ENCODE results near the gene WIZ. TPM values are rescaled to one million over a fixed set of nuclear protein-coding genes. Genes with fewer than 3 reads are reported as not detected.

Gene WIZ
- total and polyA plus RNA-seq, 7 donors = 16.6 to 39.1 (median 22.9) TPM

GRCh38 chr19:15371786-15372380 lies 77.9 kb downstream of the WIZ start:
- 76 to 81% (median 78%) methylated on average over 17 of the region's 17 CpGs for WGBS, 3 donors
- peaks cover 19 to 69% of the 10 kb centered on the region in 2 donors for H3K36me3 ChIP-seq (ENCODE audit: insufficient read depth in 1 of 2, low read depth in 1 of 2)
- intact Hi-C loops (cut with DNase I) = no loop called here
- ATAC-seq (no peak), DNase-seq (peak in 1 of 2 donors; percentile 36)
- no peak overlapping the region for H3K27ac ChIP-seq
- no peak overlapping the region for H3K4me3 ChIP-seq
- TF ChIP-seq CTCF (IDR thresholded peaks at IDR 0.05) = no peak
- H3K27me3 ChIP-seq (ENCODE audit: insufficient read depth in 3 of 3, low read length in 2 of 3) = no peaks in the 10 kb centered on the region
- peaks cover 36% of the 10 kb centered on the region for H3K4me1 ChIP-seq
- no peaks in the 10 kb centered on the region for H3K9me3 ChIP-seq

- intact Hi-C loops (cut with DNase I) = no loop called here
- DNase-seq = peak in 1 of 2 donors; percentile 46
- H3K27ac ChIP-seq = no peak overlapping the region
Observed at GRCh38 chr19:15371119-15371518, 78.6 kb downstream of the WIZ start.

More at GRCh38 chr19:15371119-15371518, 78.6 kb downstream of the WIZ start:
- Histone ChIP-seq H3K4me1 (peaks cover 29% of the 10 kb centered on the region), H3K36me3 (ENCODE audit: insufficient read depth in 1 of 2, low read depth in 1 of 2) (peaks cover 19 to 76% of the 10 kb centered on the region in 2 donors), H3K9me3 (no peaks in the 10 kb centered on the region), H3K4me3 (no peak overlapping the region), H3K27me3 (ENCODE audit: insufficient read depth in 3 of 3, low read length in 2 of 3) (no peaks in the 10 kb centered on the region)
- ATAC-seq = no peak
- no peak for TF ChIP-seq CTCF (IDR thresholded peaks at IDR 0.05)
- 93 to 97% (median 94%) methylated on average over 7 of the region's 7 CpGs for WGBS, 3 donors

Other genes starting within 250 kb of the WIZ start
- gene NOTCH3, start 249.0 kb downstream of the WIZ start, total RNA-seq = 10 to 100 TPM; 29.4 to 80.8 (median 34.0) TPM
- 10 to 100 TPM in 1 of 3 donors, 1 to 10 TPM in 2; 8.2 to 11.6 (median 8.8) TPM for gene NOTCH3, start 249.0 kb downstream of the WIZ start, polyA plus RNA-seq
- under 1 TPM in 2 of 4 donors, not detected in 2; 0.19 to 0.20 TPM for gene EPHX3, start 217.5 kb downstream of the WIZ start, total RNA-seq
- gene EPHX3, start 217.5 kb downstream of the WIZ start, polyA plus RNA-seq = under 1 TPM; 0.05 to 0.20 (median 0.08) TPM
- gene BRD4, start 117.4 kb downstream of the WIZ start, total RNA-seq = 100 to 1,000 TPM in 2 of 4 donors, 10 to 100 TPM in 2; 65.3 to 120 (median 101) TPM
- gene BRD4, start 117.4 kb downstream of the WIZ start, polyA plus RNA-seq = 100 to 1,000 TPM in 1 of 3 donors, 10 to 100 TPM in 2; 42.6 to 107 (median 45.6) TPM
- 10 to 100 TPM; 18.9 to 42.8 (median 27.8) TPM for gene AKAP8, start 70.2 kb downstream of the WIZ start, total RNA-seq
- 10 to 100 TPM; 15.9 to 22.1 (median 18.2) TPM for gene AKAP8, start 70.2 kb downstream of the WIZ start, polyA plus RNA-seq
- gene AKAP8L, start 31.0 kb downstream of the WIZ start, total RNA-seq = 10 to 100 TPM; 37.3 to 66.2 (median 54.3) TPM
- 10 to 100 TPM; 34.6 to 72.9 (median 46.7) TPM for gene AKAP8L, start 31.0 kb downstream of the WIZ start, polyA plus RNA-seq
- gene RASAL3, start 14.6 kb upstream of the WIZ start, total RNA-seq = 1 to 10 TPM in 2 of 4 donors, under 1 TPM in 2; 0.47 to 2.0 (median 1.0) TPM
- under 1 TPM; 0.21 to 0.47 (median 0.34) TPM for gene RASAL3, start 14.6 kb upstream of the WIZ start, polyA plus RNA-seq
- gene PGLYRP2, start 29.5 kb upstream of the WIZ start, total RNA-seq = not detected
- gene PGLYRP2, start 29.5 kb upstream of the WIZ start, polyA plus RNA-seq = not detected
- under 1 TPM in 1 of 4 donors, not detected in 3; 0.29 TPM for gene CYP4F22, start 58.6 kb upstream of the WIZ start, total RNA-seq
- gene CYP4F22, start 58.6 kb upstream of the WIZ start, polyA plus RNA-seq = under 1 TPM; 0.04 to 0.30 (median 0.17) TPM
- gene CYP4F8, start 165.3 kb upstream of the WIZ start, total RNA-seq = not detected
- not detected for gene CYP4F8, start 165.3 kb upstream of the WIZ start, polyA plus RNA-seq
- under 1 TPM; 0.04 to 0.43 (median 0.21) TPM for gene CYP4F3, start 190.9 kb upstream of the WIZ start, total RNA-seq
- under 1 TPM in 2 of 3 donors, not detected in 1; 0.01 to 0.03 TPM for gene CYP4F3, start 190.9 kb upstream of the WIZ start, polyA plus RNA-seq
- gene CYP4F12, start 223.1 kb upstream of the WIZ start, total RNA-seq = 1 to 10 TPM in 2 of 4 donors, not detected in 2; 1.2 to 1.7 TPM
- 1 to 10 TPM in 2 of 3 donors, under 1 TPM in 1; 0.36 to 2.4 (median 1.3) TPM for gene CYP4F12, start 223.1 kb upstream of the WIZ start, polyA plus RNA-seq

Measured in psoas muscle (tissue), 8 donors.